Measurements from ENCODE around the gene B3GNT2. TPM values are rescaled to one million over a fixed set of nuclear protein-coding genes. Genes with fewer than 3 reads are reported as not detected.
"Not testable (repeated sequence)": the region's sequence is repeated elsewhere in the genome, so short reads cannot be mapped to it uniquely, and the experiment has no call there.

The B3GNT2 gene
- total and polyA plus RNA-seq, 12 donors = 10.4 to 33.5 (median 17.0) TPM

- WGBS, 2 donors = 82 to 86% methylated on average over 4 of the region's 4 CpGs
- DNase-seq (no peak), ATAC-seq (peak in 1 of 8 donors; percentile 20)
- TF ChIP-seq CTCF (IDR thresholded peaks at IDR 0.05) = no peak
- H3K9me3 ChIP-seq = peaks cover 0 to 4% (median 0%) of the 10 kb centered on the region in 11 donors
- peak overlapping the region in 1 of 10 donors; percentile 15 for H3K27ac ChIP-seq
- H3K36me3 ChIP-seq = no peaks in the 10 kb centered on the region
- intact Hi-C loops (cut with DNase I) = no loop called here
- no peaks in the 10 kb centered on the region for H3K27me3 ChIP-seq
- H3K4me1 ChIP-seq = peaks cover 0 to 33% (median 0%) of the 10 kb centered on the region in 9 donors
- no peak overlapping the region for H3K4me3 ChIP-seq
Observed at GRCh38 chr2:62265106-62265505, 69.2 kb downstream of the B3GNT2 start.

GRCh38 chr2:62266433-62267038 lies 70.6 kb downstream of the B3GNT2 start:
- intact Hi-C loops (cut with DNase I) = no loop called here

GRCh38 chr2:62267696-62268095 lies 71.8 kb downstream of the B3GNT2 start:
- Histone ChIP-seq H3K4me3 (no peak overlapping the region), H3K36me3 (no peaks in the 10 kb centered on the region), H3K9me3 (peaks cover 0 to 4% (median 0%) of the 10 kb centered on the region in 11 donors), H3K27ac (no peak overlapping the region), H3K4me1 (peaks cover 0 to 33% (median 0%) of the 10 kb centered on the region in 9 donors), H3K27me3 (no peaks in the 10 kb centered on the region)
- DNase-seq = no peak
- intact Hi-C loops (cut with DNase I) = no loop called here
- ATAC-seq = no peak
- no peak for TF ChIP-seq CTCF (IDR thresholded peaks at IDR 0.05)
- WGBS, 2 donors = 88 to 92% methylated on average over 2 of the region's 2 CpGs

More at GRCh38 chr2:62266433-62267038, 70.6 kb downstream of the B3GNT2 start:
- H3K4me1 ChIP-seq = peaks cover 0 to 33% (median 0%) of the 10 kb centered on the region in 9 donors
- TF ChIP-seq CTCF (IDR thresholded peaks at IDR 0.05) = no peak
- no peaks in the 10 kb centered on the region for H3K27me3 ChIP-seq
- 78 to 87% methylated on average over 7 of the region's 7 CpGs for WGBS, 2 donors
- no peak for ATAC-seq
- DNase-seq = no peak
- no peak overlapping the region for H3K4me3 ChIP-seq
- H3K27ac ChIP-seq = no peak overlapping the region
- peaks cover 0 to 4% (median 0%) of the 10 kb centered on the region in 11 donors for H3K9me3 ChIP-seq
- no peaks in the 10 kb centered on the region for H3K36me3 ChIP-seq

- intact Hi-C loops (cut with DNase I); H3K36me3 ChIP-seq; ATAC-seq; H3K9me3 ChIP-seq; H3K4me3 ChIP-seq; H3K27me3 ChIP-seq; H3K27ac ChIP-seq; DNase-seq: not testable (repeated sequence)
- peaks cover 0 to 33% (median 0%) of the 10 kb centered on the region in 9 donors for H3K4me1 ChIP-seq
- WGBS, 2 donors = 62 to 85% methylated on average over 4 of the region's 4 CpGs
Observed at GRCh38 chr2:62268681-62269188, 72.8 kb downstream of the B3GNT2 start.

GRCh38 chr2:62270728-62271127 lies 74.8 kb downstream of the B3GNT2 start:
- H3K27me3 ChIP-seq = no peaks in the 10 kb centered on the region
- no peak overlapping the region for H3K27ac ChIP-seq
- no peak overlapping the region for H3K4me3 ChIP-seq
- ATAC-seq (peak in 2 of 8 donors; percentile 35 to 59), DNase-seq (peak; percentile 54 to 74)
- intact Hi-C loops (cut with DNase I) = no loop called here
- peaks cover 0 to 18% (median 0%) of the 10 kb centered on the region in 9 donors for H3K4me1 ChIP-seq
- WGBS, 2 donors = 9 to 24% methylated on average over 3 of the region's 3 CpGs
- peaks cover 0 to 4% (median 0%) of the 10 kb centered on the region in 11 donors for H3K9me3 ChIP-seq
- no peak for TF ChIP-seq CTCF (IDR thresholded peaks at IDR 0.05)
- no peaks in the 10 kb centered on the region for H3K36me3 ChIP-seq

All from heart right ventricle (tissue), 16 donors.